ENCODE results near the gene C10orf105.

Gene C10orf105

GRCh38 chr10:71697938-71698709 is 21.5 kb downstream of the C10orf105 start:
- DNase-seq, result peak; percentile 65

DNA sequence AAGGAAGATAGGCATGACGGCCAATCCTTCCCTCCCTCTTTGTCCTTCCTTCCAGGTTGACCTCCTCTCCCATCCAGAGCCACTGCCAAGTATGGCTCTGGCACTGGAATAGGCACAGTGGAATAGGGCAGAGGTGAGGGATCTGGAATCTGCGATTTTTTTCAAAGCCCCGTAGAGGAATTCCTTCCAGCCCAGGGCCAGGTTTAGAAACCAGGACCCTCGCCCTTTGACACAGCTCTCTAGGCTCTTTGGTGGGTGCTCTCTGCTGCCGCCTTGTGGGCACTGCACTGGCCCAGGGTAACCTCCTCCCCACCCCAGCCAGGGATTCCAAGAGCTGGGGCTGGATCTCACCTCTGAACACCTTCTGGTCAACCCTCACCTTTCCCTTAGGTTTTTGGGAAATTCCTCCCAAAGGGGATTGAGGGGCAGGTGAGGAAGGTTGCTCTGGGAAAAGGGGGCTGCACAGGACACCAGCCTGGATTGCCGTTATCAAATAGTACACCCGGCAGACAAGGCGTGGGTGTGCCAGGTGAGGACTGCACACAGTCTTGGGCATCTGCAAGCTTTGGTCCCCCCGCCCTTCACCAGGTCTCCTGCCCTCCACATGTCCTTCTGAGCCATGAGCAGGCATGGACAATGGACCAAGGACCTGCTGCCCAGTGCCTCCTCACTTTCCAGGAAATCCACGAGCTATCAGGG is 22.8 kb downstream of the C10orf105 start:
- peak; percentile 66 for DNase-seq

DNA sequence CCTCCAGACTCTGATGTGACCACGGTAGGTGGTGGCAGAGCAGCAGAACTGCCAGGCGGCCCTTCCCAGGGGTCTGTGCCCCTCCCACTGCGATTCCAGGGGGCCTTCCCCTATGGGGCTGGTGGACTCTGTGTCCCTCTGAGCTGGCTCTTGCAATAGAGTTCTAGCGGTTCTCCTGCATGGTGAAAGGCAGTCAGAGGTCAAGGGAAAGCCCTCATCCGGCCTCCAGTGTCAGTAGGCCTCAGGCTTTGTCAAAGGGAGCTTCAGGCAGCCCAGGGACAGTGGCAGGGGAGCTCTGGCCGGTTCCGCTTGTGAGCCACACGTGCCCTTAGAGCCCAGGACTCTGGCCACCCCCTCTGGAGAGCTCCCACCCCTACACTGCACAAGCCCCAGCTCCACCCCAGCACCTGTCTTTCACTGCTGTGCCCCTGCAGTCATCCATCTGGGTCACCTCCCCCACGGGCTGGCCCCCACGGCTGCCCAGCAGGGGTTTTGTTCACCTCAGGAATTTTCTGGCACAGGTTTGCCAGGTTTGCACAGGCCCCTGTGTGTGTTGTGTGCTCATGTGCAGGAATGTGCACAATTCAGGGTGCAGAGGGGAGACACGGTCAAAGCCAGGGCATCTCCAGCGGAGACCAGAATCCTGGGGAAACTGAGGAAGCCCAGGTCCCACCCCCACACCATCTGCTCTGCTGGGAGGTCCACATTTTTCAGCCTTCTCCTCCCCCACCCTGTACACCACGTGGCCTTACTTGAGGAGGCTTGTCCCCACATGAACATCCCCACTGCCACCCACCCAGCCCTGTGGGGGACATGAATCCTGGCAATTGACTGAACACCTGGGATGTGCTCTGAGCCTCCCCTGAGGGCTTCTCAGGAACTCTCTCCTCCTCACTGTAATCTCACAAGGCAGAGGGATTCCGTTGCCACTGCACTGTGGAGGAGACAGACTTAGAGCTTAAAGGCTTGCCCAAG is 23.8 kb downstream of the C10orf105 start:
- no peak for DNase-seq

DNA sequence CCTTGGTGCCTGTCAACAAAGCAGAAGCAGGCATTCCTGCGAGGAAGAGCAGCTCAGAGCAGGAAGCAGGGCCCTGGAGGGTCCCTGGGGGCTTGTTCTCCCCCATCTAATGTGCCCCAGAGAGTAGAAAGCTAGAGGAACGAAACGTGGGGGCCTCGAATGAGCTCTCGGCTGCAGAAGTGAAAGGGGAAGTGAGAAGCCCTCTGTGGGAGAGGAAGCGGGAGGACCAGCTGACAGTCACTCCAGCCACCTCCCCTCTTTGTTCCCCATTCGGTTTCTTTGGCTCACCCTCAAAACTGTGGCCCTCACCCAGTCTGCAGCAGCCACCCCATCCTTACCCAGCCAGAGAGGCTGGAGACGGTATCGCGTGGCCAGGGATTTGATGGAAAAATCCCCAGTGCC is 25.0 kb downstream of the C10orf105 start:
- no peak for DNase-seq

DNA sequence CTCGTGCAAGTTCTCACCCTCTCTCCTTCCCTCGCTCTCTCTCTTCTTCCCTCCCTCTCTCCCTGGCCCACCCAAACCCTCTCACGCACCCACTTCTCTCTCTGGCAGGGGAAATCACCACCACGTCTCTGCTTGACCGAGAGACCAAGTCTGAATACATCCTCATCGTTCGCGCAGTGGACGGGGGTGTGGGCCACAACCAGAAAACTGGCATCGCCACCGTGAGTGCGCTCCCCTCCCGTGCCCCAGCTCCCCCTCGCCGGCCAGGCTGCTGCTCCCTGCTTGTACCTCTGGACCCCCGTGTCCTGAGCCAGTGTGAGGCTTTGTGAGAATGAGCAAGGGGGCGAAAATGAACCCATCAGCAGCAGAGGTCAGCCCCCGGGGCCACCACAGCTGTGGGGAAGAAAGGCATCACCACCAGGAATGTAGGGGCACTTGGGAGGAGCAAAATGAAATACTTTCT is 25.5 kb downstream of the C10orf105 start:
- DNase-seq, result no peak

DNA sequence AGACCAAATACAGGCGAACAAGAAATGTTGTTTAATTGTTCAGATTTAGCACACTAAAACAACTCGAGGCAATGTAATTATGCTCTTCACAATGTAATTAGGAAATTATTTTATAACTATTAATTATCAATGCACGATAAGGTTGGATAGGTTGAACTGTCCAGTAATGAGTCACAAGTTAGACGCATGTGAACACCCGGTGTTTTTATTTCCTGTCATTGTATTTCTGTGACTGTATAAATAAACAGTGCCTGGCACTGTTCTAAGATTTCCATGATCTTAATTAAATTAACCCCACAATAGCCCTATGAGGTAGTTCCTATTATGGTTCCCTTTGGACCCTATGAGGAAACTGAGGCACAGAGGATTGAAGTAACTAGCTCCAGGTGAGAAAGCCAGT is 26.2 kb downstream of the C10orf105 start:
- DNase-seq, result no peak

- DNase-seq, result no peak
These were observed 26.8 kb downstream of the C10orf105 start for GRCh38 chr10:71692598-71693306.

DNA sequence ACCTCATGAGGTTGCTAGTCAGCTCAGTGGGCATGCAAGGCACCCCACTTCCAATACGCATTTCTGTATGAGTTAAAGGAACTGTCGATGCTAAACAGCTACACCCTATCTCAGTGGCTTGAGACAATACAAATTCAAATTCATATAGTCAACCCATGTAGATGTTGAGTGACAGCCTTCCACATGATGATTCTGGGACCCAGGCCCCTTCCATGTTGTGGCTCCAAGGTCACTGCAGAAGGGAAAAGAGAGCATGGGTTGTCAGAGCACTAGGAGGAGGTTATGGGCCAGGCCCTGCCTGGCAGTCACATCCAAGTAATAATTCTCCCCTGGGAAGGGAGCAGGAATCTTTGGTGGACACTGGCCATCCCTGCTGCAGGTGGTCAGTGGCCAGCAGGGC is 28.2 kb downstream of the C10orf105 start:
- no peak for DNase-seq

GRCh38 chr10:71690094-71690720 is 29.4 kb downstream of the C10orf105 start:
- DNase-seq, result no peak

GRCh38 chr10:71688256-71688655 is 31.3 kb downstream of the C10orf105 start:
- no peak for DNase-seq

DNA sequence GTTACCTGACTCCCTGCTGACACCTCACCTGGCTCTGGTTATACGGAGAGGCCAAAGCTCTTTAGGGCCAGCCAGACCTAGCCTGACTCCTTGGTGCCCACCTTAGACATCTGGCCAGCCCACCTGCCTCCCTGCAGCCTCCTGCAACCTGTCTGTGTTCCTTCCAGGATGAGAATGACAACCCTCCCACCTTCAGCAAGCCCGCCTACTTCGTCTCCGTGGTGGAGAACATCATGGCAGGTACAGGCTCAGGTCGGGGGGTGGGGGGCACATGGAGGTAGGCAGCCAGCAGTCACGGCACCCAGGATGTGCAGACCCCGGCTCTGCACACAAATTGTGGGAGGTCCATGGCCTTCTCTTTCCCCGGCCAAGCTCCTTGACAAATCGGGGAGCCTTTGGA is 32.1 kb downstream of the C10orf105 start:
- no peak for DNase-seq

- no peak for DNase-seq
These were observed 32.5 kb downstream of the C10orf105 start for GRCh38 chr10:71687077-71687476.

DNA sequence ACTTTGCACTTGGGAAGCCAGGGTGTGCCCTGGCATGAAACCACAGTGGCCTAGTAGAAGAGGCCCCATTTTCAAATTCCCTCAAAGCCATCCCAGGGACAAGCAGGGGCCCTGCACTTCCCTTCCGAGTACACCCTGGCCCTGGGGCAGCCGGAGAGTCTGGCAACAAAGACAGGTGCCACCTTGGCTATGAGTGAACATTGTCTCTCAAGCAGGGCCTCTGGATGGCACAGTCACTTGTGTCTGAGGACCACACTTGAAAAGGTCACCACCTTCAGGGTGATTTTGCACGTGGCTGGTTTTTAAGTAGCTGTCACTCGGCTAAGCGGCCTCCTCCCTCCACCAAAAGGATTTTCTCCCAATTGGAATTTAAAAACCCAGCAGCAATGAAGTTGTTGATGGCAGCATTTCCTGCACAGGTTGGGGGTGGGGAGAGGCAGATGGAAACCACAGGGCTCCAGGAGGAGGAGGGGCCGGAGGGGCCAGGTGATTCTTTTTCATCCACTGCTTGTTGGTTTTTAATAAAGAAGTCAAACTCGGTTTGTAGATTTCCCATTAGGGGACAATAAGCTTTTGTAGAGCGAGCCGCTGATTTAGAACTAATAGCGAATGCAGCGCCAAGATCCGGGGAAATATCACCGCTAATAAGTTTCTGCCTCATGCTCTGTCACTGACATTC is 33.9 kb downstream of the C10orf105 start:
- DNase-seq, result no peak

DNA sequence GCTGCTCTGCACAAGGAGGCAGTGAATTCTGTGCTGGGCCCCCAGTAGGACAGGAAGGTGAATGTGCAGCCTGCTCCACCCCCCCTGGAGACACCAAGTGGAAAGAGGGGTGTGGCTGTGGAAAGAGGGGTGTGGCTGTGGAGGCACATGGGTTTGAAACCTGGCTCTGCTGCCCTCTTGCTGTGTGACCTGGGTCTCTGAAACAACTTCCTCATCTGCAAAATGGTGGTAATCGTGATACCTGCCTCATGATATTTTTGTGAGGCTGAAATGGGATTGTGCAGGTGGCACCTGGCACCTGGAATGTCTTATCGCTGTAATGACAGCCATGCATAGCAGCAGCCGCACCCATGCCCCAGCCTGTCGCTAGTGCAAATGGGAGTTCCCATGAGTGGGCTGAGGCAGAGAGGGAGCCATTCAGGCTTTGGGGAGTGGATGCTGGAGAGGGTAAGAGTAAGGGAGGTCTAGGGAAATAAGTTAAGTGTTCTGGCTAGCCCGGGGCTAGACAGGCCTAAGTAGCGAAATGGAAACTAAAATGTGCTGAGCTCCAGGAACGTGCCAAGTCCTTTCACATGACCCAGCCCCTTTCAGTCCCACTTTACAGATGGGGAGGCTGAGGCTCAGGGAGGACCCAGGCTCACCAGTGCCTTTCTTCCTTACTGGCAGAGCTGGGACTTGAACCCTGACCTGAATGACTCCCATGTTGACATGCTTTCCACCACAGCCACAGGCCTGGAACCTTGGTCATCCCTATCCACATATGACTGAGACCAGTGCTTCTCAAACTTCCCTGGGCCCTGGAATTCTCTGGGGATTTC is 35.0 kb downstream of the C10orf105 start:
- DNase-seq, result peak; percentile 17

DNA sequence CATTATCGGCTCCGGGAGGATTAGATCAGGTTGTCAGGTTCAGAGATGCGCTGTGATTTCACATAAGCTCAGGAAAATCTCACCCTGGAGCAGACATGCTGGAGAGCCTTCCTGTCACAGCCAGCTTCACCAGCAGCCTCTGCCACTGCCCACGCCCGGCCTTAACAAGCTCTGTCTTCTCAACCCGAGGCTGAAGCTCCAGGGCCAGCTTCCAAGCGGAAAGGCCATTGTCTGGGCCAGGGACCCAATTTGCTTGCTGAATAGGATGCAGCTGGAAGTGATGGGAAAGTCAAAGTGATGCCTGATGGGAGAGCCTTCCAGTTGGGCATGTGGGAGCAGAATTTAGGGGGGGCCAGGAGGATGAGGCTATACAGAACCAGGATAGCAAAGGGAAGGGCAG is 36.3 kb downstream of the C10orf105 start:
- no peak for DNase-seq

DNA sequence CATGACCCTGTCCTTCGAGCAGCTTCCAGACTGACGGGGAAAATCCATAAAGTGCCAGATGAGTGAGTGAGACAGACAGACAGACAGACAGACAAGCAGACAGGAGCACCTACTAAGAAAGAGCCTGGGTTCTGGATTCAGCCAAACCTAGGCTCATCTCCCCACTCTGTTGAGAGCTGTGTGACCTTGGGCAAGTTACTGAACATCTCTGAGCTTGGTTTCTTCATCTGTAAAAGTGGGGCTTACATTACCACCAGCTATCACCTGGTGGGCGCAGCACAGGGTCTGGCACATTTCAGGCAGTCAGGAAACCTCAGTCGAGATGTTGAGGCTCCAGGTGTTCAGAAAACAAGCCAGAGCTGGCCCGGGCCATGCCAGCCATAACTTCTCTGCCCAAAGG is 37.6 kb downstream of the C10orf105 start:
- no peak for DNase-seq

- DNase-seq, result no peak
These were observed 40.2 kb downstream of the C10orf105 start for GRCh38 chr10:71679425-71679824.

- DNase-seq, result no peak
These were observed 41.3 kb downstream of the C10orf105 start for GRCh38 chr10:71678057-71678805.

DNA sequence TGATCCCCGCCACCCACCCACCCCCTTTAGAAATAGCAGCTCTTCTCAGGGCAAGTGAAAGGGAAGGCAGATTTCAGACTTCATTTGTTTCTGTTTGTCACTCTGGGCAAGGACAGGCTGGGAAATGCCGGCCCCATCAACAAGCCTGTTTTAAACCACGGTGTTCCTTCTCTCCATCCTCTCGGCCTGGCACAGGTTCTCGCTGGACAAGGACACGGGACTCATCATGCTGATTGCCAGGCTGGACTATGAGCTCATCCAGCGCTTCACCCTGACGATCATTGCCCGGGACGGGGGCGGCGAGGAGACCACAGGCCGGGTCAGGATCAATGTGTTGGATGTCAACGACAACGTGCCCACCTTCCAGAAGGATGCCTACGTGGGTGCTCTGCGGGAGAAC is 42.3 kb downstream of the C10orf105 start:
- no peak for DNase-seq

Measured in activated CD4-positive, alpha-beta T cell treated with anti-CD3 and anti-CD28 coated beads, Interleukin-10, Interleukin-2, amounts not matched to agents 100 ng/mL and 50 ng/mL, durations not matched to agents 16 hours and 8 hours (primary cell).